Measurements from ENCODE around the gene SYDE1. TPM values are rescaled to one million over a fixed set of nuclear protein-coding genes. Genes with fewer than 3 reads are reported as not detected.

The SYDE1 gene
- total RNA-seq, 1 donor from 2014 or later, result 0.51 TPM

GRCh38 chr19:15124572-15125231, 17.5 kb downstream of the SYDE1 start:
- intact Hi-C loops (cut with micrococcal nuclease), result loop anchor here (1.0 to 5.0 kb wide), 9 partner anchors 255 to 1953 kb away; partner anchors contain the start of genes AKAP8, HAUS8, MYO9B and RAB8A

DNA sequence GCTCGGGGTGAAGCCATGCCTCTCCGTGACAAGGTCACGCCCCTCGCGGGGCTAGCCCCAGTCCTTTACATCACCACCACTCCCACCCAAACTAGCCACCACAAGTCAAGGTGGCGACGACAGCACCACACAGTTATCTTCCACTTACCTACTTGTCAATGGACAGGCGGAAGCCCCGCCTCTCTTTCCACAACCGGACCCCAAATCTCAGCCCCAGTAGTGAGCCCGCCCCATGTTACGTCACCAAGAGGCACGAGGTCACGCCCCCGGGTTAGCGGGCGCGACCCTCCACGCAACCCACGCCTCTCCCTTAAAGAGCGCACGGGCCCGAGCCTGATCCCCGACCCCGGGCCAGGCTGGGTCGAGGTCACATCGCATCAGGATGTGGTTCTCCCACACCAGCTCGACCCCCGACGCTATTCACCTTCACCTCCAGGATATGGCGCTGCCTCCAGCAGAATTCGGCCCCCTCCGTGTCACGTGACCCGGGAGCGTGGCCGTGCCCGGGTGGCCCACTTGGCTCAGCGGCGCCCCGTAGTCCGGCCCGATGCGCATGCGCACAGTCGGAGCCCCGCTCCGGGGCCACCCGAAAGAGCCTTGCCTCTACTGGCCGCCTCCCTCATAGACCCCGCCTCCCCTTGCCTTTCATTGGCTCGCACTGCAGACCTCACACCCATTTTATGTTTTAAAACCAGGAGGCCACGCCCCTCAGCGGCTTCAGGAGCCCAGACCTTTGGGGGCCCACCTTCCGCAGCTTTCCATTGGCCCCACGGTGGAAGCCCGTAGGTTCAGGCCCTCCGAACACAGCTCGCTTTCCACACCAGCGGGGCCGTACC, 18.2 kb downstream of the SYDE1 start:
- intact Hi-C loops (cut with micrococcal nuclease), result loop anchor here (1.0 to 5.0 kb wide), 9 partner anchors 254 to 1952 kb away; partner anchors contain the start of genes AKAP8, HAUS8, MYO9B and RAB8A

DNA sequence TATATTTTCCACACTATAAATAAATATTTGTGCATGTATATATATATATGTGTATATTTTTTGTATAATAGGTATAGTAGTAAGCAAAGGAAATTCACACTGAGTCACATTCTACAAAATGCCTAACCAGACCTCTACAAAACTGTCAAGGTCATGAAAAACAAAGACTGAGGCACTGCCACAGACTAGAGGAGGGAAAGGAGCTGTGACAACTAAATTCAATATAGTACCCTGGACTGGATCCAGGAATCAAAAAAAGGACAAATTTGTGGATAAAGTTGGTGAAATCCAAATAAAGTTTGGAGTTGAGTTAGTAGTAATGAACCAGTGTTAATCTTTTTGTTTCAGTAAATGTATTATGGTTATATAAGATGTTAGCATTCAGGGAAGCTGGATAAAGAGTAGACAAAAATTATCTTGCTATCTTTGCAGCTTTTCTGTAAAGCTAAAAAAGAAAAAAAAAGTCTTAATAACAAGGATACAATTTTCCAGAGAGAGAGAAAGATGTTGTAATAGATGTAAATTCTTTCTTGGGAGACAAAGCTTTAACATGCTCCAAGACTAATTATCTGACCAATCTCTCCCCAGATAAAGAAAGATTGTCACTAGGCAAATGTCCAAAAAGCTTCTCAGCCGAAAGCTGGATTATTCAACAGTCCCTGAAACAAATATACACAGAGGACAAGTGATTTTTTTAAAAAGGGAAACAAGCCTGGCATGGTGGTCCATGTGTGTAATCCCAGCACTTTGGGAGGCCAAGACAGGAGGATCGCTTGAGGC, 19.1 kb downstream of the SYDE1 start:
- intact Hi-C loops (cut with micrococcal nuclease), result loop anchor here (5.0 kb wide), 3 partner anchors 1139 to 1951 kb away; partner anchors contain the start of genes HAUS8 and MYO9B

DNA sequence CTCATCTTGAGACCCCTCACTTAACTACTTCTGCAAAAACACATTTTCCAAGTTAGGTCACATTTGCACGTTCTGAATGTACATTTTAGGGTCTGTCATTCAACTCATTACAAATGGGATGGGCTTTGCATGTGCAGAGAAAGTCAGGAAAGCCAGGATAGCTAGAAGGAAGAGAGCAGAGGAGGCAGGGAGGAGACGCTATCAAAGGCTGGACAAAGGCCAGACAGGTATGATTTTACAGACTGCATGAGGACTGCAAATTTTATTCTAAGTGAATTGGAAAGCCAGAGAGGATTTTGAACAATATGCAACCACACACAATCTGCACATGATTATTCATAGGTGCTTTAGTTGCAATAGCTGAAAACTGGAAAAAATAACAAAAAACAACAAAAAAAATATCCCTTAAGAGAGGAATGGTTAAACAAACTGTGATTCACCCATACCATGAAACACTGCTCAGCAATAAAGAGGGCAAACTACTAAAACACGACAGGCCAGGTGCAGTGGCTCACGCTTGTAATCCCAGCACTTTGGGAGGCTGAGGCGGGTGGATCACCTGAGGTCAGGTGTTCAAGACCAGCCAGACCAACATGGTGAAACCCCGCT, 21.1 kb downstream of the SYDE1 start:
- intact Hi-C loops (cut with micrococcal nuclease), result loop anchor here (5.0 kb wide), 3 partner anchors 1141 to 1949 kb away; partner anchors contain the start of genes HAUS8 and MYO9B

DNA sequence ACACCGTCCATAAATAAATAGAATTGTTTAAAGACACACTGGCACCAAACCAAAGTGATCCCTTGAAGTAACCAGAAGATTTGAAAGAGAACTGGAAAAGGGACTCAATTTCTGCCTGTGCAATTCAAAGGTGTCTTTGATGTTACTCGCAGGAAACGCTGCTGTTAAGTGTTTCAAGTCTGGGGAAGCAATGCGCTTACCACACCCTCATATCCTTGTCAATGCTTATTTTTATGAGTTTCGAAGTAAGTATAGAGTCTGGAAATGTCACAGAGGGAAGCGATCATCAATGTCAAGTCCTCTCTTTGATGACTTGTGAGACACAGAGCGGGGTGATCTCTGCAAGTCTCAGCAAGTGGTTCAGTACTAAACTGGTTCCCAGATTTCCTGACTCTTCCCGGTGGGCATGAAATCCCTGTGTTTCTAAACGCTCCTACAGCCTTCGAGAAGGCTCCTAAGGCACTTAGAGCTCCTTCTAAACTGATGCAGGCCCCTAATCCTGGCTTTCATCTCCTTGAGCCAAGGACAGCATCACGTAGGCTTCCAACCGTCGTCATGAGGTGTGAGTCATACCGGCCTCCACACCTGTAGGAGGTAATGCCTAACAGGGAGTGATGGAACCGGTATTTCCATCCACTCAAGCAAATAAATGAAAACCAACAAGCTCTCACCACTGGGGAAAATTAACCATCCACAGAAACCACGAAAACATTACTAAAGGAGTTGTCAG, 22.8 kb downstream of the SYDE1 start:
- intact Hi-C loops (cut with micrococcal nuclease), result loop anchor here (5.0 kb wide), 3 partner anchors 1143 to 1947 kb away; partner anchors contain the start of genes HAUS8 and MYO9B

- intact Hi-C loops (cut with micrococcal nuclease), result no loop called here
Observed at GRCh38 chr19:15136234-15136954, 29.2 kb downstream of the SYDE1 start.

- intact Hi-C loops (cut with micrococcal nuclease), result no loop called here
Observed at GRCh38 chr19:15137777-15138176, 30.6 kb downstream of the SYDE1 start.

DNA sequence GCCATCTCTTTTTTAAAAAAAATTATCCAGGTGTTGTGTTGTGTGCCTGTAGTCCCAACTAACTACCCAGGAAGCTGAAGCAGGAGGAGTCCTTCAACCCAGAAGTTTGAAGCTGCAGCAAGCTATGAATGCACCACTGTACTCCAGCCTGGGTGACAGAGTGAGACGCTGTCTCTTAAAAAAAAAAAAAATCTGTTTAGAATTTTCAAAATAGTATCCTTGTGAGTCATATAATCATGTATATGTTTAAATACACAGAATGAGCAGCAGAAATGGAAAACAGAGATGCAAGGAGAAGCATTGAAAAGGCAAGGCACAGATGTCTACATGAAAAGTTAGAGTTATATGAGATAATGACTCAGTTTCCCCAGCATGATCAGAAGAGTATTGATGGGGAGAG, 31.2 kb downstream of the SYDE1 start:
- intact Hi-C loops (cut with micrococcal nuclease), result no loop called here

GRCh38 chr19:15141143-15141542, 33.9 kb downstream of the SYDE1 start:
- intact Hi-C loops (cut with micrococcal nuclease), result no loop called here

DNA sequence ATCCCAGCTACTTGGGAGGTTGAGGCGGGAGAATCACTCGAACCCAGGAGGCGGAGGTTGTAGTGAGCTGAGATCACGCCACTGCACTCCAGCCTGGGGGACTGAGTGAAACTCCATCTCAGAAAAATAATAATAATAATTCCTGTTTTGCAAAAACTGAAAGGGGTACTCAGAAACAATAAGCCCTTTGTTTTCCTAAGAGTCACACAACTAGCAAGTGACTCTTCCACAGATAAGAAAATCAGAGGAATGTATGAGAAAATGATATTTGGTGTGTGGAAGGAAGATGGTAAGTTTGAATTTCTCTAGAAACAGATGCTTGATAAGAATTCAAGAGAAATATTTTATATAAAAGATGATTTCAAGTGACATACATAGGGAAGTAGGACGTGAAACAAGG, 35.1 kb downstream of the SYDE1 start:
- intact Hi-C loops (cut with micrococcal nuclease), result no loop called here

- intact Hi-C loops (cut with micrococcal nuclease), result no loop called here
Observed at GRCh38 chr19:15144046-15144646, 36.9 kb downstream of the SYDE1 start.

DNA sequence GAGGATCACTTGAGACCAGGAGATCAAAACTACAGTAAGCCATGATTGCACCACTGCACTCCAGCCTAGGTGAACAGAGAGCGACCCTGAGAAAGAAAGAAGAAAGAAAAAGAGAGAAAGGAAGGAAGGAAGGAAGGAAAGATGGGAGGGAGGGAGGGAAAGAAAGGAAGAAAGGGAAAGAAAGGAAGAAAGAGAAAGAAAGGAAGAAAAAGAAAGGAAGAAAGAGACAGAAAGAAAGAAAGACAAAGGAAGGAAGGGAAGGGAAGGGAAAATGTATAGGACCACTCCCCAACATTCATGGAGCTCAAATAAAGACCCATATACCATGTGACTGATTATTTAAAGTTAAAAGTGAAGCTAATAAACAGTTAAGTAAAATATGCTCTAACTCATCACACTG, 39.9 kb downstream of the SYDE1 start:
- intact Hi-C loops (cut with micrococcal nuclease), result no loop called here

- intact Hi-C loops (cut with micrococcal nuclease), result loop anchor here (1.0 to 10.0 kb wide), 3 partner anchors 48 to 275 kb away; no protein-coding TSS in a partner anchor
Observed at GRCh38 chr19:15149737-15150136, 42.5 kb downstream of the SYDE1 start.

DNA sequence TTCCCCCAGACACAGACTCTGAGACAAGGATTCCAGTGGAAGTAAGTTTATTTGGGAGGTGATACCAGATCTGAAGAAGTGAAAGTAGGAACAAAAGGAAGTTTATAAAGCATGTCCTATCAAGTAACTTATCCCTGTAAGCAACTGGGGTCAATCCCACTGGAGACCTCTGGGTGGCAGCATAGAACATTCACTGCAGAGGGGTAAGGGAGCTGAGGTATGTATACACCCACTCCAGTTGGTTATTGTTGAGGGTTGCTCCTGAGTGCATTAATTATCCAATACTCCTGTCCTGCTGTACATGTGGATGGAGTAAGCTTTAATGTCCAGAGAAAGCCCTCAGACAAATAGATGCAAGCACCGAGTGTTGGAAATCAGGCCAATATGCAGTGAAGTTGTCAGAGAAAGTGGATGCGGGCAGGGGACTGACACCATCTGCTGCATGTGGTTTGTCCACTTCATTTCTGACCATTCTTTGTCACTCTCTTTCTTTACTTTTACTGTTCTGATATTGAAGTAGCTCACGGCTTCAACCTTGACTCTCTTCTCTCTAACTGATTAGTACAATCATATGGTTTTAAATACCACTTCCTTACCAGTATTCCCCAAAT, 46.9 kb downstream of the SYDE1 start:
- intact Hi-C loops (cut with micrococcal nuclease), result loop anchor here (10.0 kb wide), 1 partner anchor 279 kb away; no protein-coding TSS in a partner anchor

DNA sequence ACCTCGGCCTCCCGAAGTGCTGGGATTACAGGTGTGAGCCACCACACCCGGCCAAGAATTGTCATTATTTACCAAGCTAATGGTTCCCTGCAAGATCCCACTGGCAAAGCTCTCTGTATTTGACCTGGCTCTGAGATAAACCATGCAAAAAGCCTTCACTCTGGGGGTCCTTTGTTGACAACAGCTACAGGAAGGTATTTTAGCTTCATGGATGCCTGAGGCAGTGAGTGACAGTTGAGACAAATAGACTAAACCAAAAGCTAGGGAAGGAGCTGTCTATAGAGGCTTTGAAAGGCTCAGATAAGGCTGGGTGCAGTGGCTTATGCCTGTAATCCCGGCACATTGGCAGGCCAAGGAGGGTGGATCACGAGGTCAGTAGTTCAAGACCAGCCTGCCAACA, 48.1 kb downstream of the SYDE1 start:
- intact Hi-C loops (cut with micrococcal nuclease), result loop anchor here (10.0 kb wide), 1 partner anchor 280 kb away; no protein-coding TSS in a partner anchor

GRCh38 chr19:15156391-15156790, 49.2 kb downstream of the SYDE1 start:
- intact Hi-C loops (cut with micrococcal nuclease), result loop anchor here (10.0 kb wide), 1 partner anchor 282 kb away; no protein-coding TSS in a partner anchor

DNA sequence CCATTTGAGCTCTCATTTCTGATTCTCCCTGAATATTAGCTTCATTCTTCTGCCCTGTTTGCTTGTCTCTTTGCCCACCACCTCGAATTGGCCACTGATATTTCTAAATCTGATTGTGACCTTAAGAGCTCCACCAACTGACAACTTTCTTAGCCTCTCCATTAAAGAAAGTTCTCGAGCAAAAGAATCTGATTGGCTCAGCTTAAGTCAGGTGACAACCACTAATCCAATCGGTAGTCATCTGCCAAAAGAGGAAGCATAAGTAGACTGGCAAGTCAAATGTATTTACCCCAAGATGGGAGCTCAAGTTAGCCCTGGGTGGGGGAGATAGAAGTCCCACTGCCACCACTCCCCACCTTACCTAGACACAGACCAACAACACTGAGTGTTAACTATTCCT, 52.0 kb downstream of the SYDE1 start:
- intact Hi-C loops (cut with micrococcal nuclease), result loop anchor here (10.0 kb wide), 1 partner anchor 284 kb away; no protein-coding TSS in a partner anchor
